GM15510 (cell line): ENCODE measurements around the gene NUFIP2.

ENCODE experiments used
- POLR2A ChIP-seq: IDR thresholded peaks from 3 replicates; pipeline ENCODE4 v1.6.1; 2011; ENCODE audit warnings: borderline replicate concordance; ENCODE audit not compliant: insufficient read length; ENCODE audit errors: extremely low read depth

NUFIP2 gene

DNA sequence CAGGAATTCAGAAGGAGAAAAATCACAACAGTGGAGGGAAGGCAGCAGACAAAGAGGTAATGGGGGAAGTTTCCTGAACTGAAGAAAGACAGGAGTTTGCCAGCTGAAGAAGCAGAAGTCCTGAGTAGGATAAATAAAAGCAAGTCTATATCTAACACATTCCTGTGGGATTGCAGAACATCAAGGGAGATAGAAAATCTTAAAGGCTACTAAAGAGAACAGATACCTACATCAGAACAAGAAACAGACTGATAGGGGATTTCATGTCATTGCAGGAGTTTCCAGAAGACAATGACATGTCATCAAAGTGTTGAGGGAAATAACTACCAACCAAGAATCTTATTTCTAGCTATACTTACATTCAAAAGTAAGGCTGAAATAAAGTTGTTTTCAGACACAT is 68.6 kb downstream of the NUFIP2 start:
- no peak for TF ChIP-seq POLR2A

- no peak for TF ChIP-seq POLR2A
Observed at GRCh38 chr17:29219378-29220047, 74.4 kb downstream of the NUFIP2 start.

DNA sequence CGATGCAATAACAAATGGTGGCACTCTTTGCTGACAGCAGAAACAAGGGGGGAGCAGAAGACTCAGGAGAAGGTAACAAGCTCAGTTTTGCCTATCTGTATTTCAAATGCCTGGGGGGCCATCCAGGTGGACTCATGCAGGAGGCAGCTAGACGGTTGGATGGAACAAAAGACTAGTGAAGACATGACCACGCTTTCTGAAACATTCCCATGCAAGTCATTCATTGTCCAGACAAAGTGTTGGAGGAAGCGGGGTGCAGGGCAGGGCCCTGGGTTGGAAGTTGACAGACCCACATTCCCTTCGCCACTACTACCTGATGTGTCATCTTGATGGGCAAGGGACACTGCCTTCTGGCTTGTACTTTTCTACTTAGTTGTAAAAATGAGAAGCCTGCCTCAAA is 77.1 kb downstream of the NUFIP2 start:
- TF ChIP-seq POLR2A, result no peak

- TF ChIP-seq POLR2A, result no peak
Observed at GRCh38 chr17:29216181-29216580, 77.8 kb downstream of the NUFIP2 start.

DNA sequence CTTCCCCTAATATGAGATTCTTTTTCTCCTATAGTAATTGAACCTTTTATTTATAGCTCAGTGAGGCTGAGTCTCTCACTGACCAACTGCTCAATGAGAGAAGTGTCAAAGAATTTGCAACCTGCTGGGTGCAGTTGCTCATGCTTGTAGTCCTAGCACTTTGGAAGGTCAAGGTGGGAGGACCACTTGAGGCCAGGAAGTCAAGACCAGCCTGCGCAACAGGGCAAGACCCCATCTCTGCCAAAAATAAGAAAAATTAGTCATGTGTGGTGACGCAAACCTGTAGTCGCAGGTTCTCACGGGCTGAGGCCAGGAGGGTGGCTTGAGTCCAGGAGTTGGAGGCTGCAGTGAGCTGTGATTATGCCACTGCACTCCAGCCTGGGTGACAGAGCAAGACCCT is 78.2 kb downstream of the NUFIP2 start:
- no peak for TF ChIP-seq POLR2A

- no peak for TF ChIP-seq POLR2A
Observed at GRCh38 chr17:29215174-29215573, 78.8 kb downstream of the NUFIP2 start.

DNA sequence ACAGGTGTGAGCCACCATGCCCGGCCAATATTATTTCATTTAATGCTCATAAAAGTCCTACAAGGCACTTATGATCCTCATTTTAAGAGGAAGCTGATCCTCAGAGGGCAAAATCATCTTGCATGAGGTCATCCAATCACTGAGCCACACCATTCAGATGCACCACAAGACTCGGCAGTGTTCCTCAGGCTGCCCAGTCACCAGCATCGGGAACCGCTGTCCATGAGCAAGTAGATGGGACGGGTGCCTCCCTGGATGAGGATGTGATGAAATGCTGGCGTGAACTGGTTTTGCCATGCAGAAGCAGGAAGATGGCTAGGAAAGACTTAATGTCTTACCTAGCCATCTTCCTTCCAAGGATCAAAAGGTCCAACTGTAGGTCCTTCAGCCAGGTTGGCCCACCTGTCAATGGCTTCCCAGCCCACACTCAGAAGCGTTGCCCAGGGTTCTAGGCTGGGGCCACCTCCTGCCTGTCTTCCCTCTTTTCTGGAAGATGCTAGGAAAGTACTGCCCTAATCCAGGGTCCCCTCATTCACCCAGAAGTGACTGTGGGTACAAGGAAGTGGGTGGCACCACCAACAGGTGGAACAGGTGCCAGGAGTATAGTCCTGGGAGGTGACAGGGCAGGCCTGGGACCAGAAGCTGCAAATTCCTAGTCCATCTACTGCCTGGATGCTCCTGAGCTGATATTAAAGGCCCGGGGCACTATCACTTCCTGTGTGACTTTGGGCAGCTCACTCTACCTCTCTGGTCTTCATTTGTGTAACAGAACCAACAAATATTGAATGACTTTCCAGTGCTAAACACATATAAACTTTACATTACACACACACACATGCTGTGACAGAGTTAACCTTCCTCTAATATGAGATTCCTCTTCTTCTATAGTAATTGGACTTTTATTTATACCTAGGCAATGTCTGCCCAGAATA is 79.5 kb downstream of the NUFIP2 start:
- no peak for TF ChIP-seq POLR2A

- TF ChIP-seq POLR2A, result no peak
Observed at GRCh38 chr17:29212681-29213121, 81.2 kb downstream of the NUFIP2 start.

GRCh38 chr17:29212094-29212631 is 81.8 kb downstream of the NUFIP2 start:
- no peak for TF ChIP-seq POLR2A

GRCh38 chr17:29210879-29211278 is 83.1 kb downstream of the NUFIP2 start:
- TF ChIP-seq POLR2A, result no peak

DNA sequence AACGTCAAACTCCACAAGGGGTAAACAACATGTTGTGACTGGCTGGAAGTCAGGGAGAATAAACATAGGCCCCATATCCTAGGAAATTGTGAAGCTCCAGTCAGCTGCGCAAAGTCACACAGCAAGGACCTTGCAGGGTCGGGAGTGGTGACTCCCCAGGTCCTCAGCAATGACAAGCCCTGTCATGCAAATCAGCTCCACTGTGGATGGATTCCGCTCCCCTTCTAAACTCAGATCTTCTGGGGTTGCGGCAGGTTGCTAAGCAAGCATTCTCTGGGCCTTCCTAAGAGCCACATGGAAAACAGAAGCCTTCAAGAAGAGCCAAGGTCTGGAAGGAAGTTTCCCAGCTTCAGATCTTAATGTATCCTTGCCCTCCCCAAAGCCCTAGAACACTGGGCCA is 84.9 kb downstream of the NUFIP2 start:
- no peak for TF ChIP-seq POLR2A

DNA sequence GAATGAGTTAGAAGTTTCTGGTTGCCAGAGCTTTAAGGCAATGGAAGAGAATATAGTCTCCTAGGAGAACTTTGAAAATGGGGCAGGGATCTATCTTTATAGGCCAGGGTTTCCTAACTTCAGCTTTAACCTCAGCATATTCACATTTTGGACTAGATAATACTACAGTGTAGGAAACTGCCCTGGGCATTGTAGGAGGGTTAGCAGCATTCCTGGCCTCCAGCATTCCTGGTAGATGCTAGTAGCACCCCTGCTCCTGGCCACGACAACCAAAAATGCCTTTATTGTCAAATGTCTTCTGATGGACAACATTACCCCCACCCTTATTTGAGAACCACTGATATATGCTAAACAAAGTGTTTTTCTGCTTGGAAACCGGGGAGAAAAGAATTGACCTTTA is 86.0 kb downstream of the NUFIP2 start:
- TF ChIP-seq POLR2A, result no peak
